Cardiac fibroblast (primary cell): ENCODE data around the gene STAMBP.

Experiments
- DNase-seq, 2 donors: peaks; one replicate each; pipeline versions ENCODE4 v3.0.0 to v3.0.0-alpha.2; 2010; ENCODE audit warnings: low read depth in 2 of 2
- H3K4me3 ChIP-seq, 2 donors: replicated peaks in 1 of 2; 1 replicate in 1 of 2; 2 replicates in 1 of 2; pipeline ENCODE4 v1.5.1; 2011; ENCODE audit warnings: low read depth in 2 of 2, low read length in 2 of 2, mild to moderate bottlenecking in 2 of 2, moderate library complexity in 1 of 2
- TF ChIP-seq, protein P1 (sequence below): IDR thresholded peaks from one replicate; pipeline ENCODE4 v1.5.1; 2011; ENCODE audit warnings: low read depth, mild to moderate bottlenecking, low read length, inconsistent platforms

STAMBP gene

GRCh38 chr2:73892631-73893329 is 64.0 kb downstream of the STAMBP start, which contains the start of gene ACTG2:
Gene ACTG2, plus strand, starts transcription at chr2:73893008. Its CDS starts 8,304 bp downstream, at chr2:73901312.
- TF ChIP-seq, protein P1, sequence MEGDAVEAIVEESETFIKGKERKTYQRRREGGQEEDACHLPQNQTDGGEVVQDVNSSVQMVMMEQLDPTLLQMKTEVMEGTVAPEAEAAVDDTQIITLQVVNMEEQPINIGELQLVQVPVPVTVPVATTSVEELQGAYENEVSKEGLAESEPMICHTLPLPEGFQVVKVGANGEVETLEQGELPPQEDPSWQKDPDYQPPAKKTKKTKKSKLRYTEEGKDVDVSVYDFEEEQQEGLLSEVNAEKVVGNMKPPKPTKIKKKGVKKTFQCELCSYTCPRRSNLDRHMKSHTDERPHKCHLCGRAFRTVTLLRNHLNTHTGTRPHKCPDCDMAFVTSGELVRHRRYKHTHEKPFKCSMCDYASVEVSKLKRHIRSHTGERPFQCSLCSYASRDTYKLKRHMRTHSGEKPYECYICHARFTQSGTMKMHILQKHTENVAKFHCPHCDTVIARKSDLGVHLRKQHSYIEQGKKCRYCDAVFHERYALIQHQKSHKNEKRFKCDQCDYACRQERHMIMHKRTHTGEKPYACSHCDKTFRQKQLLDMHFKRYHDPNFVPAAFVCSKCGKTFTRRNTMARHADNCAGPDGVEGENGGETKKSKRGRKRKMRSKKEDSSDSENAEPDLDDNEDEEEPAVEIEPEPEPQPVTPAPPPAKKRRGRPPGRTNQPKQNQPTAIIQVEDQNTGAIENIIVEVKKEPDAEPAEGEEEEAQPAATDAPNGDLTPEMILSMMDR, result no peak
- DNase-seq, result no peak
- no peak within 1 kb of the TSS for H3K4me3 ChIP-seq

GRCh38 chr2:73893764-73894474 is 65.2 kb downstream of the STAMBP start:
- H3K4me3 ChIP-seq, result no peak overlapping the region
- no peak for DNase-seq
- TF ChIP-seq, protein P1, result no peak

DNA sequence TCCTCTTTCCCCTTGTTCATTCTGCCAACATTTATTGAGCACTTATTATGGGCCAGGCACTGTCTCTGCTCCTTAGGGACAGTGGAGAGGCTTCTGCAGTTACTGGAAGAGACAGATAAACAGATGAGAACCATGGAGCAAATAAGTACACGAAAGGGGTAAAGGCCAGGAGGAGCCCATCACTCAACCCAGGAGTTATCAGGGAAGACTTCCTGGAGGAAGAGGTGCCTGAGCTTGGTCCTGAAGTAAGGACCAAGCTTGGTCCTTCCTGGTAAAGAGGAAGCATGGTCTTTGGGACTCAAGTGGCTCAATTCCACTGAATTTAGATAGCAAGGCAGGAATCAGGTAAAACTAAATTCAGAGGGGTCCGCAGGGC is 65.7 kb downstream of the STAMBP start:
- DNase-seq, result no peak

DNA sequence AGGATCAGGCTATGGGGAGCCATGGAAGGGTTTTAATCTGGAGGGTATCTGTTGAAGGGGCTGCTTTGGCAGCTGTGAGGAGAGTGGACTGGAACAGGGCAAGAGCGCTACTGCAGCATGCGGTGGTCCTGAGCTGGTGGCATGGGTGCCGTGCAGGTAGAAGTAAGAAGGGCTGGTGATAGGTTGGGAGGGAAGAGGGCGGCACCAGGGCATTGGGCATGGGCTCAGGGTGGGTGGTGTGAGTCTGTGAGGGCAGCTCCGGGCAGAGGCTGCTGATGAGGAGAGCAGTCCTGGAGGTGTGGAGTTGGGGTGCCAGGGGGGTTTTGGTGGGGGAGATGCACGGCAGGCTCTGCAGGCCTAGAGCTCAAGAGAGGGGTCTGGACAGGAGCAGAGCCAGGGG is 66.1 kb downstream of the STAMBP start:
- TF ChIP-seq, protein P1, result no peak
- no peak for DNase-seq
- H3K4me3 ChIP-seq, result no peak overlapping the region

More for the DNA sequence above, 65.7 kb downstream of the STAMBP start:
- H3K4me3 ChIP-seq, result no peak overlapping the region
- TF ChIP-seq, protein P1, result no peak

DNA sequence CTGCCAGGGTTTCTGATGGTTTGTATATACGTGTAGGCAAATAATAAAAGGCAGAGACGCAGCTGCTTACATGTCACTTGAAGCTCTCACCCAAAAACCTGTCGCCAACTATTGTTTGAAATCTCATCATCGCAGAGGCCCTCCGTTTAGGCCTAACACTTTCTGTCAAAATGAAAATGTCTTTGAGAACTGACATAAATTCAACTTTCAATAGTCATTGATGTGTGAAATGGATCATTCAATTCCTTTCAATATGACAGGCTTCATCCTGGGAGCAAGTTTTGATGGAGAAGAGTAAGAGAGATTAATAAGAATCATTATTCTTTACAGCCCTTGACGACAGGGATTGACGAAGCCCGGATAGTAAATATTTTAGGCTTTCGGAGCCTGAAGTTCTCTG is 66.7 kb downstream of the STAMBP start:
- TF ChIP-seq, protein P1, result no peak
- DNase-seq, result no peak
- H3K4me3 ChIP-seq, result no peak overlapping the region

- no peak overlapping the region for H3K4me3 ChIP-seq
- peak; percentile 60 to 74 for DNase-seq
- TF ChIP-seq, protein P1, result no peak
Measured at GRCh38 chr2:73896362-73897239, 67.8 kb downstream of the STAMBP start.
